ENCODE results near the gene LPP.

LPP gene

DNA sequence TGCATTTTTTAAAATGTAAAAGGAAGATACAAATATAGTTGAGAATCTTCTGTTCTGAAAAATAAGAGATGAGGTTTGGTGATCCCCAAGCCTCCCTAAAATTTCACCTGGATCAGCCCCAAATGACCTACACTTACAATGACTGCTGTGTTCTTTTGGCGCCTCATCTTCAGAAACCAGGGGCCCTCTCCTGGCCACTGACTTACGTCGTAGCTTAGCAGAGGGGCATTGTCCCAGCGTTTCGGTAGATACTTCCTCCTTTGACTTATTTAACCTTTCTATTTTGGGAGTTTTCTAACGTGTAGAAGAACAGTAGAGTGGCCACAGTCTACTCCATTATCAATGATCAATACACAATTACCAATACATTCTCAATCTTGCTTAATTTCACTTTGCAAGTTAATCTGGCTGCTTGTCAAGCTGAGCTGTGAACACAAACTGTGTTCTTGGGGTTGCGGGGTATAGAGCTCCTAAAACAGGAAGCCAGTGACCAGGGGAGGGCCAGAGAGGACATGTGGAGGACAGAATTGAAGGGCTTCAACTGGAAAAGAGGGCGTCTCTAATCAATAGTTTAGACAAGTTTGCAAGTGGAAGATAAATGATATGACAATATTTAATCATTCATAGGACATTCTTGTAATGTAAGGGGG, 419.5 kb downstream of the LPP start:
- DNase-seq, result no peak

DNA sequence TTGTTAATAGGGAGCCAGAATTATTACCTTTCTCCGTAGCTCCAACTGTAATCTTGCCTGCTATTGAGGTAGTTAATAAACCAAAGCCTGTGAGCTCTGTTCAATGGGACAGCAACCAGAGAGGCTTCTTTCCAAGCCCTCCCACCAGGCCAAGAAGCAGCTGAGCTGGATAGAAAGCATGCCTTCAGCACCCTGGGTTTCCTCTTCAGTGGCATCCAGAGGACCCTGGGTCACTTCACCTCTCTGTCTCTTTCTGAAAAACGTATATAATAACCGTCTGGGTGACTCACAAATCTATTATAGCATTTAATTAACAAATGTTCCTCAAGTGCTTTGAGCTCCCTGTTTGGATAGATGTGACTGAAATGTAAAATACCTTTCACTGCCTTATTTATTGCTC, 420.0 kb downstream of the LPP start:
- DNase-seq, result no peak

DNA sequence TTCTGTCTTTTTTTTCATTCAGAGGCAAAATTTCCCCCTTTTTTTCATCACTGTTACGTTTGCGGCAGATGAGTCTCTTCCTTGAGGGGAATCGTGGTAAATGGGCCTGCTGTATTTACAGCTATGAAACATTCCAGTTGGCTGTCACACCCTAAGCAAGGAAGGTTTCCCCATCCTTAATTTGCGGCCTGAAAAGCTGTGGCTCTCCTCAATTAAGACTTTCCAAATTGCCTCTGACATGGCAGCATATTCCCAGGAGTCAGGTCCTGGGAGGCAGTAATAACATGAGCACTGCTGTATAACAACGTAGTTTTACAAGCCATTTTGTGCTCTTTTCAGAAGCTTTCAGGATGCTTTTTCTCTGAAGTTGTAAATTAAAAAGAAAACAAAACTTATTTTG, 420.9 kb downstream of the LPP start:
- DNase-seq, result no peak

DNA sequence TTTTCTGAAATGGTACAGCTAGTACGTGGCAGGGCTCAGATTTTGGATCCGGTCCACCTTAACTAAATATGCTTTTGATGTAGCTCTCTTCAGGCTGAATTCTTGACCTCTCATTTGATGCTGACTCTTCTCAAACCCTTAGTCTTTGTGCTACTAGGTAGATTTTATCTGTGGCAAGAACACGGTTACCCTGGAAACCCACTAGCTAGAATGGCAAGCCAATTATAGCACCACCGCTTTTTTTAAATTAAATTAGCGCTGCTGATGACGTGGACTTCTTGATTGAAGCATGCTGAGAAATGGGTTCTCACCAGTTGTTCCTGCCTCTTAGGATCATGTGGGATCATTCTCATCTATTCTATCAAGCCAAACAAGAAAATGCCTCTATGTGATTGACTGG, 421.5 kb downstream of the LPP start:
- DNase-seq, result no peak

DNA sequence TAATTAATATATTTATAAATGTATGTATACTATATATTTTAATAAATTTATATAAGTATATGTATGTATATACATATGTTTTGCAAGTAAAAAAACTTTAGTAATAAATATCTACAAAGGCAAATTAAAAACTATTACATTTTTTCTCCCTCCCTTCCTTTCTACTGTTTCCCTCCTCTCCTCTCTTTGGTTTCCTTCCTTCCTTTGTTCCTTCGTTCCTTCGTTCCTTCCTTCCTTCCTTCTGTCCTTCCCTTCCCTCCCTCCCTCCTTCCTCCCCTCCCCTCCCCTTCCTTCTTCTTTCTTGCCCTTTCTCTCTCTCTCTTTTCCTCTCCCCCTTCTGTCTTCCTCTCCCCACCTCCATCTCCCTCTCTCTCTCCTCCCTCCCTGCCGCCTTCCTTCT, 423.6 kb downstream of the LPP start:
- no peak for DNase-seq

DNA sequence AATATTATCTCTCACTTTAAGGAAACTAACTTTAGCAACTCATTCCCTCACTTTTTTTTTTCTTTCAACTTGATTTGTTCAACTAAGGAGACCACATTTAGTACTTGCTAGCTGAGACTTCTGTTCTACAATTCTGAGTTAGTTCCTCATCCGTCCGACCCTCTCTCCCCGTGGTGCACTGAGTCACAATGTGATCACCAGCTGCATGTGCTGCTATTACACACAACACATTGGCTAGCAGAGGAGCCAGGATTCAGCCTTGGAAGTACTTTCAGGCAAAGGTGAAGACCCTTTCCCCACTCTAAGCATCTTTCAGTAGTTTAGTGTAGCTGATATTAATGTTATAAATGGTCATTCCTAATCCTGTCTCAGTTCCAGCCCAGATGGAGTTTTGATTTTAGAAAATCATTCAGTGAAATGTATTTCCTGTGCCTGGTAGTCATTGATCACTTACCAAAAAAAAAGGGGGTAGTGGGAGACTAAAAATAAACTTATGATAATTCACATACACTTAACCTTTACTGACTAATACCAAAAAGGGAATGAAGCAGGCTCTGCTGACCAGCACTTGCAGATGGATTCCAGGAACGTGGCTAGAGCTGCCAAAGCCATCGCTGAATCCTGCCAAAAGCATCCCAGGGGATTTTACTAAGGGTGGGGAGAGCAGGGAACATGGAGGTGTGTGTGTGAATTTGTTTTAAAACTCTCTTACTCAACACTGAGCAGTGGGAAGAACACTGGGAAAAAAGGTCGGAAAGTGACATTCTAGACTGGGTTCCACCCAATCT, 424.8 kb downstream of the LPP start:
- peak; percentile 52 for DNase-seq

DNA sequence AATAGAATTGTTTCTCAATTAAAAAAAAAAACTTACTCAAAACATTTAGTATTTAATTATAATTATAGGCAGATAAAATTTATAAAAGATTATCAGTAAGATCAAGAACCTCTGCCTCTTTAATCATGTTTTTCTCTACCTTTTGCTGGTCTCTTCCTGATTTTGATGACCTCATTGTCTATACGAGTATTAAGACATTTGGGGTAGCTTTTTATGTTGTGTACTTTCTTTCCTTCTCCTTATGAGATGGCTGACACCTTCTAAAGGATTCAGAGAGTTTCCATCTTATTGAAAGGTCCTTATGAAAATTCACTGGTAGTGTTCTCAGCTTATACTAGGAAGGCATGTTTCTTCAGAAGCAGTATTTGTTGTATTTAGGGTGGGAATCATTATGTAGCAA, 426.3 kb downstream of the LPP start:
- DNase-seq, result no peak

DNA sequence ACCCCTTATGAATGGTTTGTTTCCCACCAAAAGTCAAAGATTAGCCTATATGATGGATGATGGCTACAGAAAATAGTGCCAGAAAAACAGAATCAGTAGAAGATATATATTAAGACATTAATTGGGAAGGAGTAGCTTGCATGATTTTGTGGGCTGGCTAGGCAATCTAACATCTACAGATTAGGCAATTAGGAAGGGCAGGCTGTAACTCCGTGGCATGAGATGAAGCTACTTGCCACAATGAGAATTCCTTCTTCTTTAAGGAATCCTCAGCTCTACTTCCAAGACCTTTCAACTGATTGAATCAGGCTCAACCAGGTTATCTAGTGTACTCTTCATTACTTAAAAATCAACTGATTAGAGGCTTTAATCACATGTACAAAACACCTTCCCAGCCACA, 426.7 kb downstream of the LPP start:
- DNase-seq, result no peak

DNA sequence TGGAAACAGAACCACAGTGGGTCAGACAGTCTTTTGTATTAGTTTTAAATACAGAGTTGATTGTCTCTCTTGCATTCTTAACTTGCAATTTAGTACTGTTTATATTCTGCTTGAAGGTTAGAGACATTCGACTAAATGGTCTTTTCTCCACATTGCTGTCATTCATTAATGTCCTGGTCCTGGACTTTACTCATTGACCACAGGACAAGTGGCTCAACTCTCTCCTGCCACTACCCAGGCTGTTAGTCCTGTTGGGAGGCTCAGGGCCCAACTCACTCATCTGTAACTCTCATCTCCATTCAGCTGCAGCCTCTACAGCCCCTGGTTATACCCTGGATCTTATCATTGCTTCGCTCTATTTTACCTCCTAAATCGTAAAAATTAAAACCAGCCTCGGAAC, 427.4 kb downstream of the LPP start:
- no peak for DNase-seq

DNA sequence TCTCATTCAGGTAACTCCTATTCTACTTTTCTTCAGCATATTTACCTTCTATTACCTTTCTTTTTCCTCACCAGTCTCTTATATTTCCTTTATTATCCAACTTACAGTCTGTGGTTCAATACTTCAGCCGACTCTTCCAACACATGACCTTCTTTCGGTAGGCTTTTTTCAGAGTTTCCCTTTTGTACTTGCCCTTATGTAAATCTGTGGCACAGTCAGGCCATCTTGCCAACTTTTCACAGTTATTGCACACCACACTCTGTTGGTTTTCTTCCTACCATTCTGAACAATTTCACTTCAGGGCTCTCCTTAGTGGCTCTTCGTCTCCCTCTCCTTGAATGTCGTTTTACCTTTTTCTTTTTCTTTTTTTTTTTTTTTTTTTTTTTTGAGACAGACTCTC, 427.8 kb downstream of the LPP start:
- DNase-seq, result no peak

DNA sequence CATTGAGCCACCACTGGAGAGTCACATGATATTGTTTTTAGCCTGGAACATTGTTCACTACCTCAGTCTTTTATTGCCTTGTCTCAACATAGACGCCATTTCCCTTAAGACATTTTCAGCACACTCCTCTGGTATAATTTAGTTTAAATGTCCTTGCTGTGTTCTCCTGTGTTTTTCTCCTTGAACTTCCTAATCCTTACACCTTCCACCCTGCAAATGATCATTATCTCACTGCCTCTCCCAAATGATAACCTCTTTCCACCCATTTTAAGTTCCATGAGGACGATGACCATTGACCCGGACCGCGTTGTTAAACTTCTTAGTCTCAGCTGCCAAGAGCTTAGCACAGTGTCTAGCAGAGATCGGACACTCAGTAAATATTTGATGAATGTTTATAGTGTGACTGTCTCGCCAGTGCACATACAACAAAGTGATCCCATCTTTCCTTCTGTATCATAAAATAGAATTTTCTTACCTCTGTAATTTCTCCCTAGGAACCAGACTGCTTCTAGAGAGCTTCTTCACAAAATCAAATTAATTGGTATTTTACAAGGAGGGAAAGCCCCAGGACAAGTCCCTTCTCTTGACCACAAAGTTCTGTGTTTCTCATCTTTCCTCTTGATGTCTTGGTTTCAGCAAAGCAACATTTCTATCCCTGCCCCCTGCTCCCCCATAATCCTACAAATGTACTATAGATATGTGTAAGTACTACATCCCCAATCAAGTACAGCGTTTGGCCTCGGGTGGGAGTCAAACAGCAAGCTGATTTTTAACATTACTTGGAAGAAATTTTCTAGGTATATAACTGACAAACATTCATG, 429.6 kb downstream of the LPP start:
- peak; percentile 53 for DNase-seq

DNA sequence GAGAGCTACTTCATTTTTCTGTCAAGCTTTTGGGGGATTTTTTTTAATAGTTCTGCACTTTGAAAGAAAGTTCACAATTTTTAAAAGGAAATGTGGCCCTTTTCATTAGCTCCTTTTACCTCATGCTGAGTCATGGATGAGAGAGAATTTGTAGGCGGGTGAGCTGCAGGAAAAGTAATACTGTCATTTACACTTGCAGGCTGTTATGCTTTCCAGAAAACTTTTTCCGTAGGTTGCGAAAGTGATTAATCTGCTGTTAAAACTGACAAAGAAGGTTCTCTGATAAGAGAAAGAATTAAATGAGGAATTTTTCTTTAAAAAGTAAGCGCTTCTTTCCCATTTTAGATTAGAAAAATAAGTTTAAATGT, 430.2 kb downstream of the LPP start:
- no peak for DNase-seq

DNA sequence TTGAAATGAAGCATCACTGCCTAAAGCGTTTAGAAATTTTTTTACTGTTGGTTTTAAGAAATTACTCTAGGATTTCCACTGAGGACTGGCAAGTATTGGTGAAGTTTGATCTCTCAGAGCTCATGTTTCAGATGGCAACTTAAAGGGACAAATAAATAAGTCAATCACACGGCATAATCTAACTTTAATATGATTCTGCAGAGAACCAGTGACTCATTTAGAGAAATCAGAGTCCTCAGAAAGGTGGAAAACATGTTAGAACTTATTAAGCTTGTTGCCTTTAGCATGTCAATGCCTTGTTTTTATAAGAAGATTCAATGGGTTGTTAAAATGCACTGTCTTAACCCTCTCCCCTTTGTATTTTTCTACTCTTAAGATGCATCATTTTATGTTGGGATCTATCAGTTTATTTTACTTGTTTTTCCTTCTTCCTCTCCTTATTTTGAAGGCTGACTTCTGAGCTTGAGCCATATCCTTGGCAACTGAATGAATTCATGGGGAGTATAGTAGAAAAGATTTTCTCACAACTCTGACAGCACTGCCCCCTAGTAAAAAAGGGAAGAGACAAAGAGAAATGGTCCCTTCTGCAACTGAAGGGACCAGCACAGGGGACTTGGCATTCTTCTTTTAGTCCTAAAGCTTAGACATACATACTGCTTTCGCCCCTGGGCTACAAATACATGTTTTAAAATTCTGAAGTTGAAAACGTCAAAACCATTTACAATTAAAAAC, 431.2 kb downstream of the LPP start:
- no peak for DNase-seq

DNA sequence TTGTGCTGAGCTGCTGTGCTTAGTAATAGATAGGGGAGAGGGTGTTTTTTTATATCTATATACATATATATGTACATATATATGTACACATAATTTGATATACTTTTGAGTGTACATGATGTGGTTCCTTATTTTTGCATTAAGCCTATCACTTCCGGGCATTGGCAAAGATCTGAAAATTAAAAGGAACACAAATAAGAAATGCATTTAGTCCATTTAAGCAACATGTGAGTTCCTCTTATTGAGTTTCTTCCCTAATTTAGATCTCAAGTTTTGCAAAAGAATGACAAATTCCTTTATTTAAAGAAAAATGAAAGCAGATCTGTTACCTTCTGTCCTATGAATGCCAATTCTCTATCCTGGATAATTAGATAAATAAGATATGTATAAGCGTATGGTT, 435.1 kb downstream of the LPP start:
- no peak for DNase-seq

DNA sequence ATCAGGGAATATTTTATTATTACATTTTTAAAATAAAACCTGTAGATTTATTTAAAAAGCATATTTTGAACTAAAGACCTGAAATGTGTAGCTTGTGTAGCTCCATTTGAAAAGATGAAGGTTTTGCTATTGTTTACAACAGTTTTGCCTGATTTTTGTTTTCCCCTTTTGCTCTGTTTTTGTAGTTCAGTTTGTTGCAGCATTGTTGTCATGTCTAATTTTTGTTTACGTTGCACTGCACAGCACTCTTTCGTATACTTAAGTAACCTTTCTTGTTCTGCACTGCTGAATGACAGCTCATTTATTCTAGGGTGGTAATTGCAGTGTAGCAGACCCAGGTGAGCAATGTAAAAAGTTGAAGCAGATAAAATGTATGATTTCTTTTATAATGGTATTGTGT, 435.8 kb downstream of the LPP start:
- no peak for DNase-seq

DNA sequence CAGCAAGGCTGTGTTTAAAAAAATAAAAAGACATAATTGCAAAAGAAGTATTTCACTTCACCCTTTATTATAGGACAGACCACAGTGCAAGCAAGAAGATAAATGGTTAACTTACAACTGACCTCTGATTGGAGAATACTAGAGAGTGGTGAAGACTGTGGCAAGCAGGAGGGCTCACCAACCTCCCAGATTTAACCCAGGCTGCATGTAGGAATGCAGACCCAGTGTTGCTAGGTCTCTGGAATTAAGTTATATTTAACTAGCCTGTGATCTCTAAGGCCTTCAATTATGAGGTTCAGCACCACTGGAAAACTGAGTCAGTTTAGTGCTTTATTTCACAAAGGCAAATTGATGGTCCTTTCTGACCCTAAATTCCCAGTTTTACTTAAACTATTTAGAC, 436.6 kb downstream of the LPP start:
- no peak for DNase-seq

DNA sequence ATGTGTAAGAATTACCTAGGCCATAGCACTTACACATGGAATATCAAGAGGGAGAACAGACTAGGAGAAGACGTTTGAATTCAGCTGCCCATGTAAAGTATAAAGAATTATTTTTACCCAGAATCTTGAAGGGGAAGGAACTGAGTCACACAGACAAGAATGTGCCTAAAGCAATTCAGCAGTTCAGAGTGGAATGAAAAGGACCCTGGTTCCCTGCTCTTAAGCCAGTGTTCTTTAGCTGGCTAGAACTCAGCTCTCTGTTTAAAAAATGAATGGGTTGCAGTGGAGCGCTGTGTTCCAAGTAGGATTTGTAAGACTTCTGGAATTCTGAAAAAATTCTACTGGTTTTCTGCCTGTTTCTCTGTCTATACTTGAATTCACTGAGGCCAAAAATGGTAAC, 440.2 kb downstream of the LPP start:
- DNase-seq, result no peak

DNA sequence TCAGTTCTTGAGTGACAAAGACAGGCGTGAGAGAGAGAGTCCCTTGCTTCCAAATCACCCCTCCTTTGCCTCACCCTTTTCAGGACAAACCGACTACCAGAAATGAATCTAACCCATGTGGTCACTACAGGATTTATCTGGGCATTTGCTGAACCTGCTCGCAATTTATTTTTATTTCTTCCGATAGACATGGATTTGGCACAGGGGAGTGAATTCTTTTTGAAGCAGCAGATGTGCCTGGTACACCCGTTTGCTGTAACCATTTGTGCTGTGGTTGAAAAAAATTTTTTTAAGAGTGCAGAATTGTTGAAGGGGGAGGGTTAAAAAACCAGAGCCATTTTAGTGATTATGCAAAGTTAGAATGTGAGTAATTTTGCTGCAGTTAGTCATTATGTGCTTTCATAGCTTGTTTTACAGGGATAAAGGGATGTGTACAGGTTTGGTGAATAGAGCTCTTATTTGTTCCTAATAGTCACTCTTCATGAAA, 442.0 kb downstream of the LPP start:
- no peak for DNase-seq

DNA sequence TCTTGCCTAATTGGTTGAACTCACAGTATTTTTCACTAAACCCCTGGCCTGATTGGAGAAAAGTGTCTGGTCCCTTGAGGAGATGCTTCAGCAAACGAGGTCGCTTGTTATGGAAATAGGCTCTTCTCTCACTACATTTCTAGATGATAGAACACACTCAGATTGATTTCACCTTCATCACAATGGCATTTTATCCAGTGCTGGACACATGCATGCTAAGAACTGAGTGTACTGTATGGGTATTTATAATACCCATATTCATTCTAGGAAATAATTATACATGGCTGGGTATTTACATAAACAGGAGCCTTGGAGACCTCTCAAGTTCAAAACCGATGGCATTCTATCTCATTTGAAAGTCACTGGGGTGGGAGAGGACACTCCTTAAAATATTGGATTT, 444.9 kb downstream of the LPP start:
- DNase-seq, result no peak

DNA sequence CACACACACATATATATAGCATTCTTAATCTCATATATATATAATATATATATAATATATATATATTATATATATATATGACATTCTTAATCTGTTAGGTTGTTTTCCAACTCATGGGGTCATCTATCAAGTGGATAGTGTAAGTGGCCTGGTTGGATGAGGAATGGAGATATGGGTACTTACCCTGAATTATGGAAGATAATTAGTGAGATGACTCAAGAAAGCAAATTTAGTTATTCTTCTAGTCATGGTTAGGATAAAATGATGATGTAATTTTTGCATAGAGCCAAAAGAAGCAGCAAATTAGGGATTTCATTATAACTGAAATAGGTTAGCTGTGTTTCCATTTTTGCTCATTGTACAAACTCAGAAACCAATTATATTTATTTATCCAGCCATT, 448.2 kb downstream of the LPP start:
- DNase-seq, result no peak

DNA sequence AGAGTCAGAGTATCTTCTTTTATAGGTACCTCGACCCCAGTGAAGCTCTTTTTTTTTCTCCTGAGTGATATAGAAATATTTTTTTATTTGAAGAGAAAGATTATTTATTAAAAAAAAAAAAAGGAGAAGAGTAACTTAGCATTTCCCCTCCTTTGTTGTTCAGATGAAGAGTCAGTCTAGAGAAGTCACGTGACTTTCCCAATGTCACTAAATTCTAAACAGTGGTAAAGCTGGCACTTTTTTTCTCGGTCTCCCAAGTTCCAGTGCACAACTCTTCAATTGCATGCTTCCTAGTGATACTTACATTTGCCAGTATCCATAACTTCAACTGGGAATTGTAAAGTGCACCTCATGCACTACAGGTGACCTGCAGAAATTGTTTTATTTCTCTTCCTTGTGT, 448.7 kb downstream of the LPP start:
- no peak for DNase-seq

DNA sequence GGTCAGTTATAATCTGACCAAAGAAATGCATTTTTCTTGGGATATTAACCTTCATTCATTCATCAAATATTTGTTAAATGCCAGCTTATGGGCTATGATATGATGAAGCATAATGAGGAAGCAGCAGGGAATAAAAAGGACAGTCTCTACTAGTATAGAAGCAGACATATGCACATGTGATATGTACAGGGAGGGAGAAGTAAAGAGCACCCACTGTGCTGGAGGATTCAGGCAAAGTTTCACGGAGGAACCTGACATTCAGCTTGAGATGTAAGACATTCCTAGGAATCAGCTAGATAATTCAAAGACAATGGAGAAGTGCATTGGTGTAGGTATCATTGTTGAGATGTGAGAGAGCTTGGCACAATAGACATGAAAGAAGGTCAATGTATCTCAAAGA, 450.7 kb downstream of the LPP start:
- no peak for DNase-seq

DNA sequence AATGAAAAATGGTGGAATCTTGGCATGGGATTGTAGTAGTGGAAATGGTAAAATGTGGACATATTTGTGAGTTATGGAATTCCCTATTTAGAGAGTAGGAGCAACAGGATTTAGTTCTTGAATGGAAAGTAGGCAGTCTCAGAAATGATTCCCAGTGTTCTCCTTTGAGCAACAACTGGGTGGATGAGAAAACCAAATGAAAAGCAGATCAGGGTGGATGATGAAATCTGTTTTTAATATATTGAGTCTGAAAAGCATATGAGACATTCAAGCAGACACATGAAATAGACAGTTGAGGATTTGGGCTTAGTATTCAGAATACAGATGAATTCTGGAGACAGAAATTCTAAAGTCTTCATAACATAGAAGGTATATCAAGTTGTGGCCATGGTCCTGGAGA, 451.3 kb downstream of the LPP start:
- DNase-seq, result no peak
